Fibroblast of skin of back (primary cell): Measurements from ENCODE around the gene ARID1B.
A peak's percentile ranks its signal among the peaks of the same experiment; 100 is the strongest.

Experiments
- DNase-seq: peaks from one replicate; pipeline ENCODE4 v3.0.0-alpha.2; 2013

The ARID1B gene

GRCh38 chr6:156852858-156853216 is 75.7 kb downstream of the ARID1B start:
- DNase-seq: no peak

DNA sequence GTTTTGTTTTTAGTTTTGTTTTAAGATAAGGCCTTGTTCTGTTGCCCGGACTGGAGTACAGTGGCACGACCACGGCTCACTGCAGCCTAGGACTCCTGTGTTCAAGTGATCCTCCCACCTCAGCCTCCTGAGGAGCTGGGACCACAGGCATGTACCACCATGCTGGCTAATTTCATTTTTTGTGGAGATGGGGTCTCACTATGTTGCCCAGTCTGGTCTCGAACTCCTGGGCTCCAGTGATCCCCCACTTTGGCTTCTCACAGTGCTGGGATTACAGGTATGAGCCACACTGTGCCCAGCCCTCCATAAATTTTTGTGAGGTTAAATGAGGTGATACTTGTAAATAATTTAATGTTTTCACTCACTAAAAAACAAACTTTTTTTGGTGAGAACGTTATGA is 76.6 kb downstream of the ARID1B start:
- no peak for DNase-seq

DNA sequence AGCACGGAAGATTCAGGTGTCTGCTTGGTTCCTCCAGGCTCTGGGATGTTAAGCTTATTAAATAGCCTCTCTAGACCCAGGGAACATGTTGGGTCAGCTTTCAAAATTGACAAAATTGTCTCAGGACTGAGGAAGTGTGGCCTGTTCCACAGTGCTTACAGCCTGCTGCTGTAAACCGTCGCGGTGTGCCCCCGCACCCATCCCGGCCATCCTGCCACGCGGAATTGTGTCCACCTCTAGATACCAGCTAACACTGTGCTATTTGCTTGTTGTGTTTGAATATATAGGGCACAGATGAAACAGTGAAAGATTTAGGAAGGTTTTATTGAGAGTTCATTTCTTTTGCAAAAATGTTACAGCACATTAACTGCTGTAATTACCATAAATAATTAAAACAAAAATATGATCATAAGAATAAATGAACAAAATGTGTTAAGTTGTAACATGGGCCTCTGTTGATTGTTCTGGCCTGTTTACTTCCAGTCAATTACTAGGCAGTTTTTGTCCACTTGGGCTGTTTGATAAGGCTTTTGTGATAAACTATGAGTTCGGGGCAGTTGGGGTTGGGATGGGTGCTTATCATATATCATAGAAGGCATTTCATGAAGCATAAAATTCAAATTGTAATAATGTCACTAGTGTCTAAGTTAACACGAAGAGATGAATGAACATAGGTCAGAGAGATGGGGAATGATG is 77.4 kb downstream of the ARID1B start:
- DNase-seq: no peak

- DNase-seq: no peak
These were observed 80.4 kb downstream of the ARID1B start for GRCh38 chr6:156857573-156857972.

GRCh38 chr6:156859686-156860085 is 82.5 kb downstream of the ARID1B start:
- DNase-seq: no peak

- DNase-seq: no peak
These were observed 85.5 kb downstream of the ARID1B start for GRCh38 chr6:156862711-156863110.

GRCh38 chr6:156863504-156863903 is 86.3 kb downstream of the ARID1B start:
- DNase-seq: no peak

DNA sequence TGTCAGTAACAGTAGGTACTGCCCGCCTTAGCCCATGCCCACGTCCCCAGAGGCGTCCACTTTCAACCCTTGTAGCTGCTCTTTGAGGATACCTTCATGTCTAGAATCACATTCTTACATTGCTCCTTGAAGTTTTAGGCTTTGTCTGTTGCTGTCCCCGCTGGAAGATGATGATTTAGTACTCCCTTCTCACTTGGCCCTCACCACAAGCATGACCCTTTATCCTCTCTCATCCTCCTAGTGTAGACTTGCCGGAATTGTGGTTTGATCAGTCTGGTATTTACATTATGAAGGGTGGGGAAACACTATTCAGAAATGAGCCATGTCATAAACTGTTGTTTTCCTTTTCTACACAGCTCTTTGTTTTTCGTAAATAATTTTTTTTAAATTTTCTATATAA is 87.4 kb downstream of the ARID1B start:
- DNase-seq: no peak

DNA sequence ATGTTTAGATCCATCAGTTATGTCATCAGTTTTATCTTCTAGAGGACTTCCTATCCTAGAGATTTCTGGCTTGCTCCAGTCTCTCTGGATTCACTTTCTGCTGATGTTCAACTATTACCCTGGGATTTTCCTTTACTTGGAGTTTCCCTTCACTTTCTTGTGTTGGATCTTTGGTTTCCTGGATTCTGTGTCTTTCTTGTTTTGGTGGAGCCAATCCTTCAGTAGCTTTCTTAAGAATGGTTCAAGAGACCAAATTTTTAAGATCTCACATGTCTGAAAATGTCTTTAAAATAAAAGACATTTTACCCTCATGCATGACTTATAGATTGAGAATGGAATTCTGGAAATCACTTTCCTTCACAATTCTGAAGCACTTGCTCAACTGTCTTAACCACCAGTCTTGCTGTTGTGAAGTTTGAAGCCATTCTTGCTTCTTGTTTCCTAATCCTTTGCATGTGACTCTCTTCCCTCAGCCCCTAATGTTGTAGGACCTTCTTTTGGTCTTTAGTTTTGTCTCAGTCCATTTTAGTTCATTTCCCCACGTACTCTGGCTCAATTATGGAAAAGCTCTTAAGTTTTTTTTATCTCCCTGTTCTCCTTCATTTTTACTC is 87.9 kb downstream of the ARID1B start:
- DNase-seq: no peak

GRCh38 chr6:156866220-156867015 is 89.2 kb downstream of the ARID1B start:
- DNase-seq: peak; percentile 51

- no peak for DNase-seq
These were observed 89.9 kb downstream of the ARID1B start for GRCh38 chr6:156867121-156867520.

GRCh38 chr6:156868385-156868784 is 91.2 kb downstream of the ARID1B start:
- no peak for DNase-seq

- no peak for DNase-seq
These were observed 92.8 kb downstream of the ARID1B start for GRCh38 chr6:156869980-156870398.

- no peak for DNase-seq
These were observed 93.9 kb downstream of the ARID1B start for GRCh38 chr6:156870924-156871539.

DNA sequence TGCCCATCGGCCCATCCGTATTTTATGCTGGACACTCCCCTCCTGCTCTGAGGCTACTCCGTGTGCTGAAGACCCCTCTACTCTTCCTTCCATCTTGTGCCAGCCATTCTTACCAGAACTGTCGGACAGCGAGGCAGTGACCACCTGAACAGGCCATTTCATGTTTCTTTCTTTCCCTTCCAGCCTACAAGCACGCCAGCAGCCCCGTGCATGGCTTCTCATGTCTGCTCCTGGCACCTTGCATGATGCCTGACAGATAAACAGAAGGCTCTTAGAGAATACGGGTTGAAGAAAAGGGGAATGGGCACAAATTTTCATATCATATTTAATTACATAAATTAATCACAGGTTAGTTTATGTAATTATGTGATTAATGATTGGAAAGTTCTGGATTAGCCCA is 95.7 kb downstream of the ARID1B start:
- no peak for DNase-seq

DNA sequence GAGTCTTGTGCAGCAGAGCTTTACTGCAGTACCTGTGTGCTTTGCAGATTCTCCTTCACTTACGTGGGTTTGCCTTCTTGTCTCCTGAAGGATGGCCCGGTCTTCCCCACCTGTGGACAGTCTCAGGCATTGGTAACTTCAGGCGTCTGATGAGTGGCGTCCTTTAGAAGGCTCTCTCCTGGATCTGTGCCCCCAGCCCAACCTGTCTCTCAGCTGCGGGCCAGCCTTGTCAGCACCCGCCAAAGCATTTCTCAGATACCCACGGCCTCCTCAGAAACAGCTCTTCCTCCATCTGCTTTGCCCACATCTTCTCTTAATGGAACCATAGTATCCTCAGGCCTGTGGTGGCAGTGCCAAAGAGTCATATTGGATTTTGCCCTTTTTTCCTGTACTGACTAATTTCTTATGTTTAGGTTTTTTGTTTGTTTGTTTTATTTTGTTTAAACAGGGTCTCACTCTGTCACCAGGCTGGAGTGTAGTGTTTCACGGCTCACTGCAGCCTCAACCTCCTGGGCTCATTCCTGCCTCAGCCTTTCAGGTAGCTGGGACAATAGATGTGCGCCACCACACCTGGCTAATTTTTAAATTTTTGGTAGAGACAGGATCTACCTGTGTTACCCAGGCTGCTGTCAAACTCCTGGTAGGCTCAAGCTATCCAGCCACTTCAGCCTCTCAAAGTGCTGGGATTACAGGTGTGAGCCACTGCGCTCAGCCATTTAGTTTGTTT is 96.6 kb downstream of the ARID1B start:
- no peak for DNase-seq

DNA sequence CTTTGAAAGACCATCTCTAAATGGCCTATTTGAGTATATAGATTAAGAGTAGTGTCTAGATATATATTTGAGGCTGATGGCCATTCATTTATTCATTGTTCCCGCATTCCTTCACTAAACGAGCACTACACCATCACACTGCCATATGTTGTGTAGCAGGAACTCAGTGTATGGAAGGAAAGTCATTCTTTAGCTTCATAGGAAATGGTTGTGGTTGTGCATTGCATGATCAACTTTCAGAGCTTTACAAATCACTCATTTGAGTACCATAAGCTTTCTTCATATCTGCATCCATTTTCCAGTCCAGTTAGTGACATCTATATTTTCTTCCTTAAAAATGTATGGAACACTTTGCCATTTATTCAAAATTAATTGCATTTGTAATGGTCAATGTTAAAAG is 97.9 kb downstream of the ARID1B start:
- no peak for DNase-seq

DNA sequence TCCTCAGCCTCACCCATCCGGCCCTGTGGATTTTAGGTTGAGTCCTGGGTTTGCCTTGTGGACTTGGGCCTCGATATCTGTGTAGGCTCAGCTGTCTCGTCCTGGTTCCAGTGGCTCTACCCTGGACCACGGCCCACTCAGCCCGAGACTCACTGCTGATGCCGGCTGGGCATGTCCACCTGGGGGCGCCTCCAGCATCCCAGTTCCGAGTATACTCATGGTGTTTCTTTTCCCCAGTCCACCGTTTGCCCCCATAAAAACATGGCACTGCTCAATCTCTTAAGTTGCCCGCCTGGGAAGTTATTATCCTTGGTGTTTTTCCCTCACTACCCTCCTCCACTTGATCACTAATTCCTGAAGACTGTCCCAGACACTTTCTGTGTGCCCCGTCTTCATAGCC is 99.1 kb downstream of the ARID1B start:
- no peak for DNase-seq

GRCh38 chr6:156877126-156877863 is 100.1 kb downstream of the ARID1B start:
- DNase-seq: no peak

- no peak for DNase-seq
These were observed 101.5 kb downstream of the ARID1B start for GRCh38 chr6:156878681-156879080.

GRCh38 chr6:156879186-156879585 is 102.0 kb downstream of the ARID1B start:
- DNase-seq: no peak

DNA sequence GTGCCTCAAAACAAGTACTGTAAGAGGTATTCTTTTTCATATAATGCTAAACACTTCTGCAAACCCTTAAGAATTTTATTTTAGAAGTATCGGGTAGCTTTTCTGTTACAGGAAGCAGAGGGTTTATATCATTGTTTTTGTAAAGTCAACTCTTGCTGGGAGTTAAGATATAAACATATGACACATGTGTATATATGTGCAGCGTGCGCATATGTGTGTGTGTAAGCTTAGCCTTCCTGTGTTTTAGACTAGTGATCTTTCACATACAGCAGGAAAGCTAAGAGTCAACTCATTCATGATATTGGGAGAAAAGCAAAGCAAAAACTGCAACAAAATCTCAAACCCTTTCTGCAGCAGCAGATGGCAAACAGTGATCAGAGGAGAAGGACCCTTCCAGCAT is 102.4 kb downstream of the ARID1B start:
- no peak for DNase-seq
